GM12865 (cell line): ENCODE results near the gene ARL5B.
"Not testable (repeated sequence)": the region's sequence is repeated elsewhere in the genome, so short reads cannot be mapped to it uniquely, and the experiment has no call there.

Source experiments
- DNase-seq: peaks from one replicate; pipeline ENCODE4 v3.0.0; 2010; ENCODE audit warnings: low read depth
- H3K4me3 ChIP-seq: 2 replicates; pipeline ENCODE4 v1.5.1; 2011; ENCODE audit warnings: mild to moderate bottlenecking, low read depth, low read length, control low read depth
- TF ChIP-seq, protein P1 (sequence below): IDR thresholded peaks from 2 replicates; pipeline ENCODE4 v1.5.1; 2011; ENCODE audit warnings: low read length, control low read depth, low read depth, inconsistent platforms; ENCODE audit not compliant: insufficient read depth; ENCODE audit errors: missing control alignments

The ARL5B gene

DNA sequence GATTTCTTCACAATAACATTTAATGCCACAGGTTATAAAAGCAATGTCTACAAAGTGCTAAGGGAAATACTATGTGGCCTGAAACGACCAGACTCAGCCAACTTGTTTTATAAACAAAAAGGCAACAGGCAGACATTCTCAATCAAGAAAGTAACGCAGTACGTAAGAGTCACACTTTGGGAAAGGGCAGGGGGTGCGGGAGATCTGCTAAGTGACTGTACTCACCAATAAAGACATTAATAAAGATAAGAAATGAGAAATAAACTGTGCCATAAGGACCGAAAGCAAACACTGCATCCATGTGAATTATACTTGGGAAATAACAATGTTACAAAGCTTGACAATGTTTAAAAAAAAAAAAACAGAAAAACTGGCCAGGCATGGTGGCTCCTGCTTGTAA is 33.3 kb upstream of the ARL5B start:
- no peak overlapping the region for H3K4me3 ChIP-seq
- DNase-seq = no peak
- TF ChIP-seq, protein P1, sequence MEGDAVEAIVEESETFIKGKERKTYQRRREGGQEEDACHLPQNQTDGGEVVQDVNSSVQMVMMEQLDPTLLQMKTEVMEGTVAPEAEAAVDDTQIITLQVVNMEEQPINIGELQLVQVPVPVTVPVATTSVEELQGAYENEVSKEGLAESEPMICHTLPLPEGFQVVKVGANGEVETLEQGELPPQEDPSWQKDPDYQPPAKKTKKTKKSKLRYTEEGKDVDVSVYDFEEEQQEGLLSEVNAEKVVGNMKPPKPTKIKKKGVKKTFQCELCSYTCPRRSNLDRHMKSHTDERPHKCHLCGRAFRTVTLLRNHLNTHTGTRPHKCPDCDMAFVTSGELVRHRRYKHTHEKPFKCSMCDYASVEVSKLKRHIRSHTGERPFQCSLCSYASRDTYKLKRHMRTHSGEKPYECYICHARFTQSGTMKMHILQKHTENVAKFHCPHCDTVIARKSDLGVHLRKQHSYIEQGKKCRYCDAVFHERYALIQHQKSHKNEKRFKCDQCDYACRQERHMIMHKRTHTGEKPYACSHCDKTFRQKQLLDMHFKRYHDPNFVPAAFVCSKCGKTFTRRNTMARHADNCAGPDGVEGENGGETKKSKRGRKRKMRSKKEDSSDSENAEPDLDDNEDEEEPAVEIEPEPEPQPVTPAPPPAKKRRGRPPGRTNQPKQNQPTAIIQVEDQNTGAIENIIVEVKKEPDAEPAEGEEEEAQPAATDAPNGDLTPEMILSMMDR = no peak

DNA sequence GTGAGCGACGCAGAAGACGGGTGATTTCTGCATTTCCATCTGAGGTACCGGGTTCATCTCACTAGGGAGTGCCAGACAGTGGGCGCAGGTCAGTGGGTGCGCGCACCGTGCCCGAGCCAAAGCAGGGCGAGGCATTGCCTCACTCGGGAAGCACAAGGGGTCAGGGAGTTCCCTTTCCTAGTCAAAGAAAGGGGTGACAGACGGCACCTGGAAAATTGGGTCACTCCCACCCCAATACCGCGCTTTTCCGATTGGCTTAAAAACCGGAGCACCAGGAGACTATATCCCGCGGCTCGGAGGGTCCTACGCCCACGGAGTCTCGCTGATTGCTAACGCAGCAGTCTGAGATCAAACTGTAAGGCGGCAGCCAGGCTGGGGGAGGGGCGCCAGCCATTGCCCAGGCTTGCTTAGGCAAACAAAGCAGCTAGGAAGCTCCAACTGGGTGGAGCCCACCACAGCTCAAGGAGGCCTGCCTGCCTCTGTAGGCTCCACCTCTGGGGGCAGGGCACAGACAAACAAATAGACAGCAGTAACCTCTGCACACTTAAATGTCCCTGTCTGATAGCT is 31.7 kb upstream of the ARL5B start:
- H3K4me3 ChIP-seq = peak overlapping the region; percentile 60

DNA sequence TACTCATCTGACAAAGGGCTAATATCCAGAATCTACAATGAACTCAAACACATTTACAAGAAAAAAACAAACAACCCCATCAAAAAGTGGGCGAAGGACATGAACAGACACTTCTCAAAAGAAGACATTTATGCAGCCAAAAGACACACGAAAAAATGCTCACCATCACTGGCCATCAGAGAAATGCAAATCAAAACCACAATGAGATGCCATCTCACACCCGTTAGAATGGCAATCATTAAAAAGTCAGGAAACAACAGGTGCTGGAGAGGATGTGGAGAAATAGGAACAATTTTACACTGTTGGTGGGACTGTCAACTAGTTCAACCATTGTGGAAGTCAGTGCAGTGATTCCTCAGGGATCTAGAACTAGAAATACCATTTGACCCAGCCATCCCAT is 26.7 kb upstream of the ARL5B start:
- H3K4me3 ChIP-seq = not testable (repeated sequence)

More for the DNA sequence above, 31.7 kb upstream of the ARL5B start:
- peak; percentile 70 for DNase-seq

DNA sequence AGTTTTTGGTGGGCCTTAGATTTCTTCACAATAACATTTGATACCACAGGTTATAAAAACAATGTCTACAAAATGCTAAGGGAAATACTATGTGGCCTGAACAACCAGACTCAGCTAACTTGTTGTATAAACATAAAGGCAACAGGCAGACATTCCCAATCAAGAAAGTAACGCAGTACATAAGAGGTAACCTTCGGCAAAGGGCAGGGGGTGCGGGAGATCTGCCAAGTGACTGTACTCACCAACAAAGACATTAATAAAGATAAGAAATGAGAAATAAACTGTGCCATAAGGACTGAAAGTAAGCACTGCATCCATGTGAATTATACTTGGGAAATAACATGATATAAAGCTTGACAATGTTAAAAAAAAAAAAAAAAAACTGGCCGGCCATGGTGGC is 23.2 kb upstream of the ARL5B start:
- TF ChIP-seq, protein P1 = no peak
- no peak for DNase-seq

More for the DNA sequence above, 26.7 kb upstream of the ARL5B start:
- not testable (repeated sequence) for DNase-seq

DNA sequence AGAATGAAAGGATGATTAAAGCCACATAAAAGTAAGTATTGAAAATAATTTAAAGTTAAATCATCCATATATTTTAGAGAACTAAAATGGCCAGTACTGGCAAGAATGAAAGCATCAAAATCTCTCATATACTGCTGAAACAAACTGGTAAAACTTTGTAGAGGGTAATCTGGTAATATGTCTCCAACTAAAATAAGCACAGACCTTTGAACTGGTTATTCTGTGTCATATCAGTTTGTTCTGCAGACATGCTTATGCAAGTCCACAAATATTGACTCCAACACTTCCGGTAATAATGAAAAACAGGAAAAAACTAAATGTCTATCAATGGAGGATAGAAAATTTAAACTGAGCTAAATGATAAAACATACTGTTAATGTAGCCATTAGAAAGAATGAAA is 21.8 kb upstream of the ARL5B start:
- H3K4me3 ChIP-seq, DNase-seq: not testable (repeated sequence)

More for the DNA sequence above, 23.2 kb upstream of the ARL5B start:
- no peak overlapping the region for H3K4me3 ChIP-seq

DNA sequence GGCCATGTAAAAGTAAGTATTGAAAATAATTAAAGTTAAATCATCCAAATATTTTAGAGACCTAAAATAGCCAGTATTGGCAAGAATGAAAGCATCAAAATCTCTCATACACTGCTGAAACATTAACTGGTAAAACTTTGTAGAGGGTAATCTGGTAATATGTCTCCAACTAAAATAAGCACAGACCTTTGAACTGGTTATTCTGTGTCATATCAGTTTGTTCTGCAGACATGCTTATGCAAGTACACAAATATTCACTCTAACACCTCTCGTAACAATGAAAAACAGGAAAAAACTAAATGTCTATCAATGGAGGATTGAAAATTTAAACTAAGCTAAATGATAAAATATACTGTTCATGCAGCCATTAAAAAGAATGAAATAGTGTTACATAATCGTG is 19.5 kb upstream of the ARL5B start:
- H3K4me3 ChIP-seq, DNase-seq: not testable (repeated sequence)

DNA sequence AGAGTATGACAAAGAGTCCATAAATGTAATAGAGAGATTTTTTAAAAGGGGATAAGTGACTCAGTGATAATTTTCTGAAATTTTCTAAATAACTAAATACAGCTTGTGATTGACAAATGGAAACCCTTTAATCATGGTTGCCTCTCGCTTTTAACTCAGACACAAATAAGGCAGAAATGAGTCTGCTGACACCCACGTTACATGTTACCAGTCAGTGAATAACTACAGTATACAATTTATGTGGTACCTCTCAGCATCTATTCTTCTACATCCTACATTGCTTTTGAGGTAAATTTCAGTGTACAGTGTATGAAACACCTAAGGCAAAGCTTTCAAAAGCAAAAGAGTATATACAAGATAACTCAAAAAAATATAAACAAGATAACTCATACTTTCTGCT is 12.1 kb upstream of the ARL5B start:
- no peak for DNase-seq
- no peak overlapping the region for H3K4me3 ChIP-seq
- TF ChIP-seq, protein P1 = no peak

DNA sequence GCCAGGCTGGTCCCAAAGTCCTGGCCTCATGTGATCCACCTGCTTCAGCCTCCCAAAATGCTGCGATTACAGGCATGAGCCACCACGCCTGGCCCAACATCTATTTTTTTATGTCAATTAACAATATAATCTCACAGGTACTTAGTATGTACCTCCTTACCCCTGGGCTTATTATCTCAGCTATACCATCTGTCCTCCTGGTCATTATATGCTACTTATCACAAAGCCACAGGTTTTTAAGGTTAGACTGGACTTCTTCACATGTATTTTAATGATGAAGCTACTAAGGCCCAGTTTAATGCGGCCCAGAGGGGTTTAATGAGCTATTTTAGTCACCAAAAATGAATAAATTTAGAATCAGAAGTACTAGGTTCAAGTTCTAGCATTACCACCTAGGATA is 11.3 kb upstream of the ARL5B start:
- TF ChIP-seq, protein P1 = no peak
- DNase-seq = no peak
- H3K4me3 ChIP-seq = no peak overlapping the region

DNA sequence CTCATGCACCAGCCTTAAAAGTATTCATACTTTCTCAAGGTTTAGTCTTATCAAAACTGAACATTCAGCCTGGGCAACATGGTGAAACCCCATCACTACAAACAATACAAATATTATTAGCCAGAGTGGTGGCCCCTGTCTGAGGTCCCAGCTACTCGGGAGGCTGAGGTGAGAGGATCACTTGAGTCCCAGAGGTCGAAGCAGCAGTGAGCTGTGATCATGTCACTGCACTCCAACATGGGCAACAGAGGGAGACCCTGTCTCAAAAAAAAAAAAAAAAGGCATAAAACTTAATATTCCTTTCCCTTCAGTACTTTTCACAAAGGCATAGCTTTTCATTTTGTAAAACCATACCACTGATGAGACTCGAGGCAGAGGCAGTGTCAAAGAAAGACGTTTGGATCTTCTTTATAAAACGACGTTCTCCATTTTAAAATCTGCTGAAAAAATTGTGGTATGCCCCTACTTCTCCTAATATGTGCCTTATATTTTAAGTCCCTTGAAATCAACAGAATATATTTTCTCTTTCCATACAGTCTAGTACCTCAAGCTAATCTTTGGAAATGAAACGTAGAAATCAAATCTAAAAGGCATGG is 9.8 kb upstream of the ARL5B start:
- H3K4me3 ChIP-seq = peak overlapping the region; percentile 88
- DNase-seq = no peak
- TF ChIP-seq, protein P1 = no peak
